H1 (cell line): ENCODE measurements around the gene MOB3B.

ENCODE experiments used
- ATF2 ChIP-seq: IDR thresholded peaks from 2 replicates; pipeline ENCODE4 v1.6.1; 2012; ENCODE audit warnings: low read length, inconsistent platforms
- CHD1 ChIP-seq: IDR thresholded peaks from 2 replicates; pipeline ENCODE4 v1.6.1; 2012; ENCODE audit warnings: low read depth, low read length, improper control_type of control experiment
- EZH2 ChIP-seq: fragments of 200-600 bp; sonication (generic); IDR thresholded peaks from 2 replicates; pipeline ENCODE4 v1.7.1; 2012; ENCODE audit warnings: low read depth, mild to moderate bottlenecking, moderate library complexity, low read length, inconsistent platforms; ENCODE audit not compliant: severe bottlenecking
- RXRA ChIP-seq: IDR thresholded peaks from 2 replicates; pipeline ENCODE4 v1.6.1; 2011; ENCODE audit warnings: low read depth, mild to moderate bottlenecking, low read length, moderate library complexity; ENCODE audit not compliant: insufficient read depth
- TCF12 ChIP-seq: IDR thresholded peaks from 2 replicates; pipeline ENCODE4 v1.6.1; 2011; ENCODE audit warnings: low read depth, mild to moderate bottlenecking, low read length
- ZNF274 ChIP-seq: IDR thresholded peaks from 2 replicates; pipeline ENCODE4 v1.7.0; 2012; ENCODE audit warnings: low read length, borderline replicate concordance; ENCODE audit errors: extremely low read depth
- TF ChIP-seq, protein P1 (sequence below), 3 experiments: IDR thresholded peaks; 1 replicate in 2 of 3; 2 replicates in 1 of 3; pipeline versions ENCODE4 v1.5.1 to v1.6.1; 2011; ENCODE audit warnings: low read length in 3 of 3, mild to moderate bottlenecking in 3 of 3, inconsistent platforms in 2 of 3, low read depth in 1 of 3, moderate library complexity in 1 of 3; ENCODE audit not compliant: insufficient read depth in 1 of 3; ENCODE audit errors: control extremely low read depth in 1 of 3

DNA sequence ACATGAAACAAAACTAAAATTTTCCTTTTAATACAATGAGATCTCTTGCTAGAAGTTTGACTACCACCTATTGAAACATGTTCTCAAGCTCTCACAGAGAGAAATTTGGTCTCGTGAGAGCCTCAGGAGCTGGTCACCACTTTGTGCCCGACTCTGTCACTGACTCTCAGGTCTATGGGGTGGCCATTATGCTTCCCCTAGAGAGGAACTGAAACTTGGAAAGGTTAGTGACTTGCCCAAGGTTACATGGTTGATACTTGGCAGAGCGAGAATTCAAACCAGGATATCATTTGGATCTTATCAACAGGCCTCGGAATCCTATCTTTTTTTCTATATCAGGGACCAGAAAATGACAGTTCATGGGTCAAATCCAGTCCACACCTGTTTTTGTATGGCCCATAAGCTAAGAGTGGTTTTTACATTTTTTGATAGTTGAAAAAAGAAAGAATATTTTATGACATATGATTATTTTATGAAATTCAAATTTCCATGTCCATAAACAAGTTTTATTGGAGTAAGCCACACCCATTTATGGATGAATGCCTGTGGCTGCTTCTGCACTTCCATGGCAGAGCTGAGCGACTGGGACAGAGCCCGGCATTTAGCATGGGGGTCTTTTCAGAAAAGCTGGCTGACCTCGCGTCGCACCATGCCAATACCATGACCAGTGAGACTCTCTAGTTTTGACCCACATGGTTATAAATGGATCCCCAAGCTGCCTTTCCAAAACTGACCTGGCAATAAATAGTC is 187.9 kb downstream of the MOB3B start:
- no peak for TF ChIP-seq ATF2
- TF ChIP-seq CHD1 = no peak
- TF ChIP-seq EZH2 = no peak
- no peak for TF ChIP-seq TCF12
- TF ChIP-seq, protein P1, sequence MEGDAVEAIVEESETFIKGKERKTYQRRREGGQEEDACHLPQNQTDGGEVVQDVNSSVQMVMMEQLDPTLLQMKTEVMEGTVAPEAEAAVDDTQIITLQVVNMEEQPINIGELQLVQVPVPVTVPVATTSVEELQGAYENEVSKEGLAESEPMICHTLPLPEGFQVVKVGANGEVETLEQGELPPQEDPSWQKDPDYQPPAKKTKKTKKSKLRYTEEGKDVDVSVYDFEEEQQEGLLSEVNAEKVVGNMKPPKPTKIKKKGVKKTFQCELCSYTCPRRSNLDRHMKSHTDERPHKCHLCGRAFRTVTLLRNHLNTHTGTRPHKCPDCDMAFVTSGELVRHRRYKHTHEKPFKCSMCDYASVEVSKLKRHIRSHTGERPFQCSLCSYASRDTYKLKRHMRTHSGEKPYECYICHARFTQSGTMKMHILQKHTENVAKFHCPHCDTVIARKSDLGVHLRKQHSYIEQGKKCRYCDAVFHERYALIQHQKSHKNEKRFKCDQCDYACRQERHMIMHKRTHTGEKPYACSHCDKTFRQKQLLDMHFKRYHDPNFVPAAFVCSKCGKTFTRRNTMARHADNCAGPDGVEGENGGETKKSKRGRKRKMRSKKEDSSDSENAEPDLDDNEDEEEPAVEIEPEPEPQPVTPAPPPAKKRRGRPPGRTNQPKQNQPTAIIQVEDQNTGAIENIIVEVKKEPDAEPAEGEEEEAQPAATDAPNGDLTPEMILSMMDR (IDR thresholded peaks at IDR 0.05; ENCODE audit: control extremely low read depth in 1 of 3, insufficient read depth in 1 of 3, low read depth in 1 of 3, low read length in 3 of 3) = no peak
- TF ChIP-seq ZNF274 = no peak
- no peak for TF ChIP-seq RXRA
